Testis (tissue), 5 donors: ENCODE data around the gene KLHL29. TPM values are rescaled to one million over a fixed set of nuclear protein-coding genes. Genes with fewer than 3 reads are reported as not detected.

Experiments
- DNase-seq: peaks from one replicate; pipeline ENCODE4 v3.0.0-alpha.2; 2019
- H3K27ac ChIP-seq, 2 donors: fragments of 200-600 bp; sonication (generic); one replicate each; pipeline ENCODE4 v1.5.1; 2019
- H3K27me3 ChIP-seq: fragments of 200-600 bp; sonication (generic); one replicate; pipeline ENCODE4 v1.5.1; 2019
- H3K36me3 ChIP-seq: fragments of 200-600 bp; sonication (generic); one replicate; pipeline ENCODE4 v1.5.1; 2017; ENCODE audit warnings: low read depth; ENCODE audit errors: missing control alignments
- H3K4me1 ChIP-seq: fragments of 200-600 bp; sonication (generic); one replicate; pipeline ENCODE4 v1.5.1; 2019
- H3K4me3 ChIP-seq, 2 donors: fragments of 200-600 bp; sonication (generic); one replicate each; pipeline ENCODE4 v1.5.1; 2017 to 2019
- H3K9me3 ChIP-seq: fragments of 200-600 bp; sonication (generic); one replicate; pipeline ENCODE4 v1.5.1; 2017
- CTCF ChIP-seq, 3 experiments: fragments of 450-650 bp in 2 of 3; fragments of 200-600 bp in 1 of 3; sonication (generic) in 1 of 3; IDR thresholded peaks; one replicate each; pipeline ENCODE4 v1.5.1; 2016 to 2019; ENCODE audit warnings: antibody characterized with exemption in 3 of 3, mild to moderate bottlenecking in 2 of 3, moderate library complexity in 1 of 3
- POLR2A ChIP-seq: fragments of 450-650 bp; IDR thresholded peaks from one replicate; pipeline ENCODE4 v1.6.1; 2017; ENCODE audit warnings: antibody characterized with exemption, mild to moderate bottlenecking, moderate library complexity
- WGBS, 2 donors: methylation state at CpG; one replicate each; pipeline ENCODE4 v1.1.5; 2018; 5-methylcytosine and 5-hydroxymethylcytosine counted together
- intact Hi-C: fragments of 100-400 bp; cut with DNase I; formaldehyde crosslinking; loops from one replicate; pipeline ENCODE4 v1.15.1; 2023; ENCODE audit warnings: low total_unique reads
- long read RNA-seq, 2 donors: transcript quantifications; one replicate each; lab custom pipeline, GENCODE V29; 2026
- polyA plus RNA-seq: library from polyadenylated mRNA; stranded (reverse); fragments of 350-450 nt; fragmentation: Illumina TruSeq; extraction: RNeasy Lipid Tissue Mini Kit (QIAGEN cat#74804); gene quantifications from one replicate; pipeline ENCODE4 v1.2.3, GENCODE V29; 2014; ENCODE audit warnings: low read depth, low replicate concordance; ENCODE audit not compliant: insufficient read depth
- total RNA-seq, 2 donors: library from RNA; depleted of rRNA; stranded (reverse); fragments of >200 nt; gene quantifications; one replicate each; pipeline ENCODE4 v1.2.3, GENCODE V29; 2016

The KLHL29 gene
- total RNA-seq, result 10 to 100 TPM in 1 of 2 donors, 1 to 10 TPM in 1; 7.9 to 10.9 TPM
- 3.3 TPM for polyA plus RNA-seq
- long read RNA-seq, donor 1, result 0 reads
- long read RNA-seq, donor 2, result 0 reads

GRCh38 chr2:23384551-23385343 is at the start of gene KLHL29:
KLHL29 (plus strand) TSS chr2:23385179; CDS start chr2:23562197, 177,018 bp downstream.
- Histone ChIP-seq H3K9me3 (no peaks in the 10 kb centered on the region), H3K27me3 (no peaks in the 10 kb centered on the region), H3K4me1 (no peaks in the 10 kb centered on the region), H3K27ac (peak within 1 kb of the TSS in 1 of 2 donors; percentile 35), H3K4me3 (peak within 1 kb of the TSS; percentile 62 to 64), H3K36me3 (no peaks in the 10 kb centered on the region)
- 9 to 16% methylated on average over 14 to 32 of the region's 91 CpGs for WGBS, 2 donors
- intact Hi-C loops, result no loop called here
- peak; percentile 89 for DNase-seq
- TF ChIP-seq POLR2A (no peak), CTCF (IDR thresholded peaks at IDR 0.05) (no peak)

GRCh38 chr2:23335550-23335949 is 49.4 kb upstream of the KLHL29 start:
- H3K4me1 ChIP-seq, result peaks cover 7% of the 10 kb centered on the region
- DNase-seq, result no peak
- no peaks in the 10 kb centered on the region for H3K36me3 ChIP-seq
- no peak overlapping the region for H3K27ac ChIP-seq
- no peaks in the 10 kb centered on the region for H3K27me3 ChIP-seq
- intact Hi-C loops, result no loop called here
- H3K9me3 ChIP-seq, result no peaks in the 10 kb centered on the region
- 61 to 71% methylated on average over 1 to 2 of the region's 2 CpGs for WGBS, 2 donors
- TF ChIP-seq POLR2A (no peak), CTCF (IDR thresholded peaks at IDR 0.05) (no peak)
- no peak overlapping the region for H3K4me3 ChIP-seq

GRCh38 chr2:23342075-23342474 is 42.9 kb upstream of the KLHL29 start:
- no peaks in the 10 kb centered on the region for H3K9me3 ChIP-seq
- H3K4me1 ChIP-seq, result peaks cover 8% of the 10 kb centered on the region
- TF ChIP-seq POLR2A, result no peak
- no peak for TF ChIP-seq CTCF (IDR thresholded peaks at IDR 0.05)
- H3K4me3 ChIP-seq, result no peak overlapping the region
- intact Hi-C loops, result no loop called here
- no peak for DNase-seq
- no peaks in the 10 kb centered on the region for H3K27me3 ChIP-seq
- no peak overlapping the region for H3K27ac ChIP-seq
- 60 to 65% methylated on average over 3 of the region's 3 CpGs for WGBS, 2 donors
- H3K36me3 ChIP-seq, result no peaks in the 10 kb centered on the region

- no peak for DNase-seq
- intact Hi-C loops, result no loop called here
- no peak overlapping the region for H3K4me3 ChIP-seq
- no peak overlapping the region for H3K27ac ChIP-seq
- H3K36me3 ChIP-seq, result no peaks in the 10 kb centered on the region
- peaks cover 10% of the 10 kb centered on the region for H3K4me1 ChIP-seq
- H3K27me3 ChIP-seq, result no peaks in the 10 kb centered on the region
- no peaks in the 10 kb centered on the region for H3K9me3 ChIP-seq
- 84 to 97% methylated on average over 4 of the region's 4 CpGs for WGBS, 2 donors
- TF ChIP-seq POLR2A, result no peak
- TF ChIP-seq CTCF (IDR thresholded peaks at IDR 0.05), result no peak
Observed at GRCh38 chr2:23346029-23346428, 39.0 kb upstream of the KLHL29 start.
